ENCODE measurements around the gene GOPC. TPM values are rescaled to one million over a fixed set of nuclear protein-coding genes. Genes with fewer than 3 reads are reported as not detected.
A peak's percentile ranks its signal among the peaks of the same experiment; 100 is the strongest.

Gene GOPC
- total RNA-seq, 1 experiment from 2014 or later = 24.2 TPM

DNA sequence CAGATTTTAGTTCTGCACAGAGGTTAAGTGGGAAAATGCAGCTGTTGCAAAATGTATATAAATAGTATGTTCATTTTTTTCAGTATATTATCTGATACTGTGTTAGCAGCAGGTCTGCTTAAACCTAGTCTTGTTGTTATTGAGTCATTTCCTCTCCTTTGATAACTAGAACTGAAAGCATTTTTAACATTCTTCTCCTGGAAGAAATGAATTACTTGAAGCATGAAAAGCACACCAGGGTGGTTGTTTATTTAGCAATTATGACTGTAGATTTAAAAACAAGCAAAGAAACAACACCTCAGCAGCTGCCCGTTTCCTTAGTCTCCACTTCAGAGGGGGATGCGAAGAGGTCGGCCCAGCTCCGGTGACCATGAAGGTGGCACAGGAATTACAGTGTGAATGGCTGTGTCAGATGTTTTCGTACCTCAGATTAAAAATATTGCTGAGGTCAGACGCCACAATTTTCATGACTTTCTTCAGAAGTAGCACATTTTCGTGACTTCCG, 53.5 kb downstream of the GOPC start:
- POLR2A ChIA-PET = no interaction called here
- Histone ChIP-seq H3K9ac (ENCODE audit: low read length) (no peak overlapping the region), H3K79me2 (ENCODE audit: insufficient read depth, low read length) (no peaks in the 10 kb centered on the region), H2AFZ (ENCODE audit: low read depth, low read length, poor library complexity, severe bottlenecking) (no peak overlapping the region), H3K4me2 (ENCODE audit: low read length) (peak overlapping the region; percentile 39), H3K4me1 (ENCODE audit: control insufficient read depth in 1 of 2, insufficient read depth in 2 of 2, low read length in 2 of 2) (peaks cover 20 to 30% of the 10 kb centered on the region in 2 experiments), H3K27me3 (ENCODE audit: insufficient read depth, low read length) (no peaks in the 10 kb centered on the region), H4K20me1 (ENCODE audit: insufficient read depth) (no peaks in the 10 kb centered on the region), H3K36me3 (ENCODE audit: control insufficient read depth in 1 of 2, insufficient read depth in 2 of 2, low read length in 2 of 2) (peaks cover 0 to 13% of the 10 kb centered on the region in 2 experiments; a peak in 1 of 4 replicates), H3K9me3 (ENCODE audit: control insufficient read depth in 1 of 2, insufficient read depth in 1 of 2, low read depth in 1 of 2, low read length in 2 of 2) (no peaks in the 10 kb centered on the region), H3K27ac (ENCODE audit: low read depth, low read length) (peak overlapping the region; percentile 10; the same call in 1 of the 2 replicates), H3K9me2 (ENCODE audit: insufficient read depth) (no peaks in the 10 kb centered on the region), H3K4me3 (replicated peaks in 1 of 2; ENCODE audit: low read depth in 1 of 2, low read length in 2 of 2) (no peak overlapping the region)
- ATAC-seq (peak; percentile 61), DNase-seq (ENCODE audit: low read depth, low spot score) (no peak)
- TF ChIP-seq ZFX (IDR thresholded peaks at IDR 0.05) (no peak), EZH2phosphoT487 (IDR thresholded peaks at IDR 0.05; ENCODE audit: borderline replicate concordance) (no peak), ELF1 (IDR thresholded peaks at IDR 0.05; ENCODE audit: borderline replicate concordance, low read depth) (no peak), JUND (IDR thresholded peaks at IDR 0.05) (peak; percentile 31; the same call in 1 of the 2 replicates), ZNF274 (IDR thresholded peaks at IDR 0.05; ENCODE audit: low read depth, low read length) (no peak), POLR2A (IDR thresholded peaks at IDR 0.05; ENCODE audit: borderline replicate concordance, extremely low read depth, insufficient read depth, insufficient read length) (no peak), FOSL1 (IDR thresholded peaks at IDR 0.05; ENCODE audit: low read depth) (peak; percentile 37; the same call in 1 of the 2 replicates)
- TF ChIP-seq, protein P1, sequence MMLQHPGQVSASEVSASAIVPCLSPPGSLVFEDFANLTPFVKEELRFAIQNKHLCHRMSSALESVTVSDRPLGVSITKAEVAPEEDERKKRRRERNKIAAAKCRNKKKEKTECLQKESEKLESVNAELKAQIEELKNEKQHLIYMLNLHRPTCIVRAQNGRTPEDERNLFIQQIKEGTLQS (IDR thresholded peaks at IDR 0.05) = no peak
- intact Hi-C loops (cut with micrococcal nuclease) = no loop called here
- BruUV-seq (replicated peaks) = no TSS peak
- CTCF ChIA-PET = no interaction called here
- RAD21 ChIA-PET (ENCODE audit: low non-redundant PET in 1 of 2, low total read pairs in 2 of 2, uncharacterized antibody in 2 of 2, unreplicated experiment in 2 of 2) = no interaction called here

DNA sequence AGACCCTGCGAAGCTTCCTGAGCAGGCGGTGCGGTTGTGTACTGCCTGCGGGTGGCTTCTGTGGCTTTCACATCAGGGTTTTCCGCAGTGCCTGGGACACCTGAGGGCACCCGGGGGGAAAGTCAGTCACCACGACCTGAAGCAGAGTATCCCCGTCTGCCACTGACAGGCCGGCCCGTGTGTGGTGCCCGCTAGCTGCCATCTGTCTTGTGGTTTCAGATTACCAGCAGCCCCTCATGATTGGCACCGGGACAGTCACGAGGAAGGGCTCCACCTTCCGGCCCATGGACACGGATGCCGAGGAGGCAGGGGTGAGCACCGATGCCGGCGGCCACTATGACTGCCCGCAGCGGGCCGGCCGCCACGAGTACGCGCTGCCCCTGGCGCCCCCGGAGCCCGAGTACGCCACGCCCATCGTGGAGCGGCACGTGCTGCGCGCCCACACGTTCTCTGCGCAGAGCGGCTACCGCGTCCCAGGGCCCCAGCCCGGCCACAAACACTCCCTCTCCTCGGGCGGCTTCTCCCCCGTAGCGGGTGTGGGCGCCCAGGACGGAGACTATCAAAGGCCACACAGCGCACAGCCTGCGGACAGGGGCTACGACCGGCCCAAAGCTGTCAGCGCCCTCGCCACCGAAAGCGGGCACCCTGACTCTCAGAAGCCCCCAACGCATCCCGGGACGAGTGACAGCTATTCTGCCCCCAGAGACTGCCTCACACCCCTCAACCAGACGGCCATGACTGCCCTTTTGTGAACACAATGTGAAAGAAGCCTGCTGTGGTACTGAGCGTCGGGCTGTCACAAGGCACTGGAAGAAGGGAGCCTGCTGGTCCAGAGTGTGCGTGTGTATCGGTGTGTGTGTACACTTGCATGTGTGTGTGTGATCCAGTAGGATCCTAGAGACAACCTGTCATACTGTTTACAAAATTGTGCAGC, 54.4 kb downstream of the GOPC start:
- Histone ChIP-seq H3K27ac (ENCODE audit: low read depth, low read length) (peak overlapping the region; percentile 10), H3K9me2 (ENCODE audit: insufficient read depth) (no peaks in the 10 kb centered on the region), H3K4me1 (ENCODE audit: control insufficient read depth in 1 of 2, insufficient read depth in 2 of 2, low read length in 2 of 2) (peaks cover 20 to 30% of the 10 kb centered on the region in 2 experiments), H4K20me1 (ENCODE audit: insufficient read depth) (no peaks in the 10 kb centered on the region), H3K27me3 (ENCODE audit: insufficient read depth, low read length) (no peaks in the 10 kb centered on the region), H3K36me3 (ENCODE audit: control insufficient read depth in 1 of 2, insufficient read depth in 2 of 2, low read length in 2 of 2) (peaks cover 0 to 13% of the 10 kb centered on the region in 2 experiments; a peak in 1 of 4 replicates), H2AFZ (ENCODE audit: low read depth, low read length, poor library complexity, severe bottlenecking) (no peak overlapping the region), H3K79me2 (ENCODE audit: insufficient read depth, low read length) (no peaks in the 10 kb centered on the region), H3K4me3 (replicated peaks in 1 of 2; ENCODE audit: low read depth in 1 of 2, low read length in 2 of 2) (no peak overlapping the region), H3K4me2 (ENCODE audit: low read length) (peak overlapping the region; percentile 39), H3K9ac (ENCODE audit: low read length) (no peak overlapping the region), H3K9me3 (ENCODE audit: control insufficient read depth in 1 of 2, insufficient read depth in 1 of 2, low read depth in 1 of 2, low read length in 2 of 2) (no peaks in the 10 kb centered on the region)
- intact Hi-C loops (cut with micrococcal nuclease) = no loop called here
- DNase-seq (ENCODE audit: low read depth, low spot score) (no peak), ATAC-seq (no peak)
- POLR2A ChIA-PET = no interaction called here
- CTCF ChIA-PET = interaction anchor here (0.8 to 1.4 kb wide), 2 partner anchors 8 to 99 kb away, joined by 3 read pairs; no protein-coding TSS in a partner anchor
- TF ChIP-seq ELF1 (IDR thresholded peaks at IDR 0.05; ENCODE audit: borderline replicate concordance, low read depth) (no peak), CBX3 (IDR thresholded peaks at IDR 0.05; ENCODE audit: low read depth) (no peak), RAD21 (IDR thresholded peaks at IDR 0.05; ENCODE audit: low read depth) (no peak), SP1 (IDR thresholded peaks at IDR 0.05; ENCODE audit: low read depth) (no peak), EZH2 (IDR thresholded peaks at IDR 0.05) (no peak), EGR1 (IDR thresholded peaks at IDR 0.05; ENCODE audit: low read depth) (no peak), ZNF274 (IDR thresholded peaks at IDR 0.05; ENCODE audit: low read depth, low read length) (no peak)
- TF ChIP-seq, protein P2, sequence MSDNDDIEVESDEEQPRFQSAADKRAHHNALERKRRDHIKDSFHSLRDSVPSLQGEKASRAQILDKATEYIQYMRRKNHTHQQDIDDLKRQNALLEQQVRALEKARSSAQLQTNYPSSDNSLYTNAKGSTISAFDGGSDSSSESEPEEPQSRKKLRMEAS (IDR thresholded peaks at IDR 0.05) = no peak
- no TSS peak for BruUV-seq (replicated peaks)
- RAD21 ChIA-PET (ENCODE audit: low non-redundant PET in 1 of 2, low total read pairs in 2 of 2, uncharacterized antibody in 2 of 2, unreplicated experiment in 2 of 2) = no interaction called here
